Endothelial cell of umbilical vein (primary cell): Measurements from ENCODE around the gene GATA3.

ENCODE experiments used
- CTCF ChIP-seq, 2 donors: IDR thresholded peaks; 1 replicate in 1 of 2; 2 replicates in 1 of 2; pipeline ENCODE4 v1.5.1; 2011; ENCODE audit warnings: low read length in 2 of 2, mild to moderate bottlenecking in 2 of 2, moderate library complexity in 2 of 2, control low read depth in 1 of 2, inconsistent platforms in 1 of 2, low read depth in 1 of 2; ENCODE audit not compliant: insufficient read depth in 1 of 2; ENCODE audit errors: extremely low read depth in 1 of 2
- EZH2 ChIP-seq: IDR thresholded peaks from 2 replicates; pipeline ENCODE4 v1.6.1; 2012; ENCODE audit warnings: borderline replicate concordance, low read depth, mild to moderate bottlenecking, moderate library complexity, low read length, inconsistent platforms; ENCODE audit not compliant: severe bottlenecking
- FOS ChIP-seq: IDR thresholded peaks from 2 replicates; pipeline ENCODE4 v1.6.1; 2011; ENCODE audit warnings: mild to moderate bottlenecking, low read length, moderate library complexity, borderline replicate concordance; ENCODE audit not compliant: insufficient read depth
- MAX ChIP-seq: IDR thresholded peaks from 2 replicates; pipeline ENCODE4 v1.6.1; 2011; ENCODE audit not compliant: insufficient read depth, insufficient read length
- POLR2AphosphoS5 ChIP-seq: IDR thresholded peaks from 2 replicates; pipeline ENCODE4 v1.6.1; 2012; ENCODE audit warnings: low read depth, mild to moderate bottlenecking, control low read depth, low read length, moderate library complexity; ENCODE audit not compliant: insufficient read depth

GRCh38 chr10:8114741-8115617 lies 60.5 kb downstream of the GATA3 start:
- TF ChIP-seq CTCF (IDR thresholded peaks at IDR 0.05; ENCODE audit: extremely low read depth in 1 of 2, insufficient read depth in 1 of 2, low read depth in 1 of 2, low read length in 2 of 2) (no peak), EZH2 (no peak), MAX (no peak), FOS (no peak), POLR2AphosphoS5 (no peak)
